Central memory CD4-positive, alpha-beta T cell (primary cell): ENCODE results near the gene LEMD3.
"Not testable (repeated sequence)": the region's sequence is repeated elsewhere in the genome, so short reads cannot be mapped to it uniquely, and the experiment has no call there.

ENCODE experiments used
- DNase-seq: peaks from one replicate; pipeline ENCODE4 v3.0.0; 2022

The LEMD3 gene

DNA sequence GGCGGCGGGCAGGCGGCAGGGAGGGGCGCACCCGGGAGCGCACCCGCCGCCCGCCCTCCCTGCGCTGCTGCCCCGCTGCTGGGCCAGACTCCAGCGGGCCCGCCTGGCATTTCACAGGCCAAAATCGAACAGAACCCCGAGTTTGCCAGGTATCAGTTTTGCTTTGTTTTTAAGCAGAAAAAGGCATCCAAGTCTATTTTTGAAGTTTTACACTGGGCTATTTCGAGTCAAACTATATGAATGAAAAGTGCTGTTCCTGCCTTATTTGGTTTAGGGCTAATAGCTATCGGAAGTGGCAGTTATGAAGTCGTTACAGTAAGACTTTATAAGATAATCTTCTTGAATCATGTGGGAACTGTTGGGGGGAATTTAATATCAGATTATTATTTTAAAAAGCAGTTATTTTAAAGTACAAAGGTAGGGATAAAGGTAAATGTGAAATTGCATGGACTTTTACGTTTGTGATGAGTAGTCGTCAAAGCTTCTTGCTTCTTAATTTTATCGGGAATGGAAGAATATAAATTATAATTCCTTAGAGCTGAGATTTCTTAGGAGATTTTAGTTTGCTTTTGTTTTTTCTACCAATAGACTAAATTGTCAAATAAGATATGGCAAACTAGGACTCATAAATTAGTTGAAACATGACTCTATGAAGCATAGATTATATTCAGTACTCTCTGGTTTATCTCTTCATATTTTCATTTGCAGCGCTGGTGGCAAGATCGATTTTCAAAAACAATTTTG is 110.2 kb downstream of the LEMD3 start:
- DNase-seq, result no peak

DNA sequence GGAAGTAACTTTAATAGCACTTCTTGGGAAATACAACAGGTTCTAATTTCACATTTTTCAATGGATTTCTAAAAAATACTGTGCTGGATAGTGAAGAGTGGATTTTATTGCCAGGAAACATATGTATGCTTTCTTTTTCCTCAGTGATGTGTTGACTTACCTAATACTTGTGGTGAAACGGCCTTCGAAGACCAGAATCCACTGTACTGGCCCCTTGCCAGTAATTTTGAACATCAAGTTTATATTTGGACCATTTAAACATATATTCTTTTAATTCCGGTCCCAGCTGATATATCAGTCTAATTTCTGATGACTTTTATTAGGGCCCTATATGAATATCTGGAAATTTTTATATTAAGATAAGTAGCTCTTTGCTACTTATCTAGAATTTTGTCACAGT is 110.9 kb downstream of the LEMD3 start:
- no peak for DNase-seq

DNA sequence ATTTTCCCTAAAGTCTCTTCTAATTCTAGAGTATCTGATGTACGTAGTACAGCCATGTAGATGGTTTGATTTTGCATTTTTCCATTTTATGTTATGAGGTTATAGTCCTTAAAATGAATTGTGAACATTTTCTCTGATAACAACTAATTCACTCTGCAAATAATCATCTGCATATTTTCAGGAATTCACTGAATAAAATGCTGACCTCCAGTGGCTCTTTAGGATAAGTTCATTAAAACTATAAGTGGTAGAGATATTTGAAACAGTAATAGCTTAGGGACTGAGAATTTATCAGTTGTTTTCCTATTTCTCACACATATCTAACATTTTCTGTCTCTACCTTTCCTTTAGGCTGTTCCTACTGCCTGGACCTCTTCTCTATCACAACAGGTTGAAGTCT is 113.5 kb downstream of the LEMD3 start:
- DNase-seq, result no peak

DNA sequence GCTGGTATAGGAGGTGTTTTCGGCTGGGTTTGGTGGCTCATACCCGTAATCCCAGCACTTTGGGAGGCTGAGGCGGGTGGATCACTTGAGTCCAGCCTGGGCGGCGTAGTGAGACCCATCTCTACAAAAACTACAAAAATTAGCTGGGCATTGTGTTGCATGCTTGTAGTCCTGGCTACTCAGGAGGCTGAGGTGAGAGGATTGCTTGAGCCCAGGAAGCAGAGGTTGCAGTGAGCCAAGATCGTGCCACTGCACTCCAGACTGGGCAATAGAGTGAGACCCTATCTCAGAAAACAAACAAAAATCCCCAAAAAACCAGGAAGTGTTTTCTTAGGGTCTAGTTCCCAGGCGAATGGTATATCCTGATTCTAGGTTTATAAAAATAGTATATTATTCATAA is 116.1 kb downstream of the LEMD3 start:
- not testable (repeated sequence) for DNase-seq

DNA sequence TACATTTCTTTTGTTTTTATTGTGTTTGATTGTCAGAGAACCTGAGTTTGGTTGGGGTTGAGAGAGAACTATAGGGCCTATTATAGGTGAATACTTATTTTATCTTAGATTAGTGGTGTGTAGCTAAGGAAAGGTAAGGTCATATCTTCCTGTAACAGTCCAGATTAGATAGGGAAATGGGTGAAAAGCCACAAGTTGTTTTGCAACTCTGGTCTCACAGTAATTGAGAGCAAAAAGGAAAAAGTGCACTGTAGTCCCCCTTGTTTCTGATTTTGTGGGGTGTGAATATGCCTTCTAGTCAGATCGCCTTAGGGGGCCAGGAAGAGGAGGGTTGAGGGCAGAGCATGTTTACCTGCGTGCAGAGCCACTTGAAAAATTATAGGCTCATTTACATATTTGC is 118.0 kb downstream of the LEMD3 start:
- DNase-seq, result no peak

DNA sequence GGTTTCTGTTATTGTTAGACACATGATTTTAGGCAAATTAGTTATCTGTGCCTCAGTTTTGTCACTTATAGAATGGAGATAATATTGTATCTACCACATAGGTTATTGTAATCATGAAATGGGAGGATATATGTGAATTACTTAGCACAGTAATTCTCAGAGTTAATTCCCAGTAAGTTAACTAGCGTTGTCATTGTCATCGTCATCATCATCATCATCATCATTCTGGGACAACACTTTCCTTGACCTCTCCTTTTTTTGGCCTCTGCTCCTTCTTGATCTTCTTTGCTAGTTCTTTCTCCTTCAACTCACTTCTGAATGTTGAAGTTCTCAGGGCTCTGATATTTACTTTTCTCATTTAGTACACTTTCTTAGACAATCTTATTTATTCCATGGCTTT is 122.9 kb downstream of the LEMD3 start:
- no peak for DNase-seq

DNA sequence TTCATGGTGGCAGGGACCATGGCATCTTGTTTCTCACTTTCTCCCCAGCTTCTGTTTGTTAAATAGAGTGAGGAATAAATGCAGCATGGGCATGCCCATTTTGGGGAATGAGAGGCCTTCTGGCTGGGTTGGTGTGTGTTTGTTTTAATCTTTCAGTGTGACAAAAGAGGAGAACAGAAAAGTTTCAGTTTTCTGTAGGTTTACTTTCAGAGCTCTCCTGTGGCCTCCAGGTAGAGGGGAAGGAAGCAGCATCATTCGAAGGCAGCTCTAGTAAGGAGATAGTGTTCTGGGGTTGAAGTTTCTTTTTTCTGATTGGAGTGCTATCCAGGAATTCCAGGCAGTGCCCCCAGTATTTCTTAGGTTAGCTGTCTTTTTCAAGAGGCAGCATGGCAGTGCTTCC is 124.4 kb downstream of the LEMD3 start:
- no peak for DNase-seq

DNA sequence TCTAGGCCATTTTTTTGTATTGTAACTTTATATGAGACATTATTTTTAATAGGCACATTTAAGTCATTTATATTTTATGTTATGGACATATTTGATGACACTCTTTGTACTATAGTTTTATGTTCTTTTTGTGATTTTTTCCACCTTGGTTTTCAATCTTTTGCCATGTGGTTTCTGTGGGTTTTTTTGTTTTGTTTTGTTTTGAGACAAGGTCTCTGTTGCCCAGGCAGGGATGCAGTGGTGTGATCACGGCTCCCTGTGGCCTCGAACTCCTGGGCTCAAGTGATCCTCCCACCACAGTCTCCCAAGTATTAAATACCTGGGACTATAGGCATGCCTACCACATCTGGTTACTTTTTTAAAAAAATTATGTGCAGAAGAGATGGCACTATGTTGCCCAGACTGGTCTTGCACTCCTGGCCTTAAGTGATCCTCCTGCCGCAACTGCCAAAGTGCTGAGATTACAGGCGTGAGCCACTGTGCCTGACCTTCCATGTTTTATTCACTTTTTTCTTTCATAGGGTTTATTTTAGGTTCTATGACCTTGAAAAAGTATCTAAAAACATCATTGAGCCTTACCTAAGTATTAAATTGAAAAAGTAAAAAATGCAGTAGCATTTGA is 125.4 kb downstream of the LEMD3 start:
- no peak for DNase-seq

DNA sequence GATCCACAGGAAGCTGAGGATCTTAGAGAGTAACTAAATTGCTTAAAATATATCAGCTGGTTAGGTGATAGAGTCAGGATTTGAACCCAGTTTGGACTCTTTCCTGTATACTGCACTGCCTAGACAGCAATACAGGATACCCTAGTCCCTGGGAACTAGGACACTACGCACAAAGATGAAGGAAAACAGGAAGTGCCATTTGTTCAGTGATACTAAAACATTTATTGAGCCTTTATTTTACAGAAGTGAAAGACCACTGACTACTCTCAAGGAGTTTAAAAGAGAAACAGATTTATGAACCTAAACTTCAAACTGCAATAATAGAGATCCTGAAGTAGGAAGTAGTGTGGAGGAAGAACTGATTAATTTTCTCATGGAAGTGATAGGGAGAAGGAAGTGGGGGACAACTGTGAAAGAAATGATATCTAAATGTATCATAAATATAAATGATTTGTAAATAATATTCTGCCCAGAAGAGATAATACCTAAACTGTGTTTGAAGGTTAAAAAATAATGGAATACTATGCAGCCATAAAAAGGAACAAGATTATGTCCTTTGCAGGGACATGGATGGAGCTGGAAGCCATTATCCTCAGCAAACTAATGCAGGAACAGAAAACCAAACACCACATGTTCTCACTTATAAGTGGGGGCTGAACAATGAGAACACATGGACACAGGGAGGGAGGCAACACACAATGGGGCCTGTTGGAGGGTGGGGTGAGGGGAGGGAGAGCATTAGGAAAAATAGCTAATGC is 127.3 kb downstream of the LEMD3 start:
- DNase-seq, result no peak
